K562 (cell line): ENCODE measurements around the gene HSBP1L1. TPM values are rescaled to one million over a fixed set of nuclear protein-coding genes. Genes with fewer than 3 reads are reported as not detected.
A peak's percentile ranks its signal among the peaks of the same experiment; 100 is the strongest.

Source experiments
- EHMT2 ChIP-seq: fragments of 450-650 bp; IDR thresholded peaks from 2 replicates; pipeline ENCODE4 v1.6.1; 2018; ENCODE audit warnings: antibody characterized with exemption
- MGA ChIP-seq: fragments of 450-650 bp; IDR thresholded peaks from 2 replicates; pipeline ENCODE4 v1.6.1; 2016; ENCODE audit warnings: mild to moderate bottlenecking, moderate library complexity
- SIN3A ChIP-seq, 2 experiments: fragments of 150-350 bp in 1 of 2; IDR thresholded peaks; 2 replicates each; pipeline ENCODE4 v1.6.1; 2011 to 2016; ENCODE audit warnings: borderline replicate concordance in 2 of 2, low read depth in 2 of 2, low read length in 2 of 2, mild to moderate bottlenecking in 2 of 2, moderate library complexity in 2 of 2; ENCODE audit not compliant: control insufficient read depth in 1 of 2
- TAF1 ChIP-seq: IDR thresholded peaks from 2 replicates; pipeline ENCODE4 v1.6.1; 2011; ENCODE audit warnings: mild to moderate bottlenecking, low read length, moderate library complexity; ENCODE audit not compliant: insufficient read depth, control insufficient read depth, severe bottlenecking; ENCODE audit errors: extremely low read depth
- ZNF263 ChIP-seq: sonication (generic); formaldehyde crosslinking; IDR thresholded peaks from 2 replicates; pipeline ENCODE4 v1.8.0; 2022; ENCODE audit warnings: mild to moderate bottlenecking, missing genetic modification reagents, borderline replicate concordance
- polyA plus RNA-seq, 8 experiments: library from polyadenylated mRNA; depleted of rRNA in 4 of 8; stranded (reverse) in 5 of 8; unstranded in 3 of 8; fragments of >200 nt; fragmentation: Nextera tagmentation in 2 of 8; fragmentation: Illumina TruSeq in 1 of 8; extraction: Ambion mirVana in 2 of 8; extraction: Trizol in 1 of 8; gene quantifications; 2 replicates each; pipeline versions ENCODE4 v1.2.1 to v1.2.3, GENCODE V29; 2011 to 2014; ENCODE audit warnings: inconsistent platforms in 1 of 8, missing spikeins in 1 of 8
- total RNA-seq, 7 experiments: library from RNA; depleted of rRNA in 6 of 7; stranded (reverse); fragments of >200 nt in 6 of 7; fragmentation: Illumina TruSeq in 2 of 7; extraction: Trizol in 2 of 7; gene quantifications; 2 replicates each; pipeline versions ENCODE4 v1.2.1 to v1.2.3, GENCODE V29; 2011 to 2021; ENCODE audit warnings: low replicate concordance in 1 of 7
- TF ChIP-seq, protein P1 (sequence below), 2 experiments: fragments of 450-650 bp; conservative IDR thresholded peaks; 2 replicates each; pipeline ENCODE4 v1.6.1; 2017; ENCODE audit warnings: mild to moderate bottlenecking in 2 of 2, moderate library complexity in 2 of 2

The HSBP1L1 gene
- total and polyA plus RNA-seq, 9 of the 15 experiments (the other 6 are each of a cell fraction or from before 2014, with no cell fraction given): 0.24 to 0.36 TPM; not detected in 7

DNA sequence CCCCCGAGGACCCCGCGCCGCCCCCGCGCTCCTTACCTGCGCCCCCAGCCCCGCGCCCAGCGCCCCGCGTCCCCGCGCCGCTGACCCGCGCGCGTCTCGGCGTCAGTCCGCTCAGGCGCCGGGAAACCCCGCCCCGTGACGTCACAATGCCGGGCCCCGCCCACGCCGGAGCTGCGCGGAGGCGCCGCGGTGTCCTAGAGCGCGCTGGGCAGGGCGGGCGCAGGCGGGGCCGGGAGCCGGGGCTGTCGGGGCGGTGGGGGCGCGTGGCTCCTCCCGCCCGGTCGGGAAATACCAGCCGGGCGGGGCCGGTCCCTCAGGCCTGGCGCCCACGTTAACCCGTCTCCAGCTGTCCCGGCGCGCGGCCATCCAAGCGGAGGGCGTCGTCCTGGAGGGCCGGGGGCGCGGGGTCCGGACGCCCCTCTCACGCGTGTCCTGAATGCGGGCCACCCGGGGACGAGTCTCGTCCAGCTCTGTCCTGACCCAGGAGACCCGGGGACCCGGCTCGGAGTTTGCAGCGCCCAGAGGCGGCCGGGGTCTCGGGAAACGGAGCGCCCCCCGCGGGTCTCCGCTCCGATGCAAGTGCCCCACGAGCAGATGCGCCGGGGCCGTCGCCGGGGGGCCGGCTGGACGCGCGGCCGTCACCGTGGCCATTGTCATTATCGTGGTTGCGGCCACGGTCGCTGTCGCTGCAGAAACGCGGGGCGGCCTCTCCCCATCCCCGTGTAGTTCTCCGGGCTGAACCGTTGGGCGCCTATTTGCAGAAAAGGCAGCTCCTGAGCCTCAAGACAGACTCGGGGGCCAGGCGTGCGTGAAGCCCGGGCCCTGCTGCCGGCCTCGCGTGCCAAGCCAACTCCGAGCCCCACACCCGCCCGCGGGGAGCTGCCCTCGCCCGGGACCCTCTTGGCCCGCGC is 12.6 kb upstream of the HSBP1L1 start, which contains the start of gene SLC66A2 (continued):
- peak; percentile 47 for TF ChIP-seq MGA
- TF ChIP-seq ZNF263 (CRISPR knock-in tag): no peak
- TF ChIP-seq SIN3A (IDR thresholded peaks at IDR 0.05; ENCODE audit: borderline replicate concordance in 2 of 2, control insufficient read depth in 1 of 2, low read depth in 2 of 2, low read length in 2 of 2): peak in 1 of 2 experiments; percentile 37; a peak in 1 of 4 replicates
- TF ChIP-seq, protein P1, sequence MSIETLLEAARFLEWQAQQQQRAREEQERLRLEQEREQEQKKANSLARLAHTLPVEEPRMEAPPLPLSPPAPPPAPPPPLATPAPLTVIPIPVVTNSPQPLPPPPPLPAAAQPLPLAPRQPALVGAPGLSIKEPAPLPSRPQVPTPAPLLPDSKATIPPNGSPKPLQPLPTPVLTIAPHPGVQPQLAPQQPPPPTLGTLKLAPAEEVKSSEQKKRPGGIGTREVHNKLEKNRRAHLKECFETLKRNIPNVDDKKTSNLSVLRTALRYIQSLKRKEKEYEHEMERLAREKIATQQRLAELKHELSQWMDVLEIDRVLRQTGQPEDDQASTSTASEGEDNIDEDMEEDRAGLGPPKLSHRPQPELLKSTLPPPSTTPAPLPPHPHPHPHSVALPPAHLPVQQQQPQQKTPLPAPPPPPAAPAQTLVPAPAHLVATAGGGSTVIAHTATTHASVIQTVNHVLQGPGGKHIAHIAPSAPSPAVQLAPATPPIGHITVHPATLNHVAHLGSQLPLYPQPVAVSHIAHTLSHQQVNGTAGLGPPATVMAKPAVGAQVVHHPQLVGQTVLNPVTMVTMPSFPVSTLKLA (conservative IDR thresholded peaks at IDR 0.05): 0 out of 4 replicates have a peak, but pooled peaks of 1 of the 2 experiments have one; percentile 12
- TF ChIP-seq EHMT2: no peak
- peak; percentile 56 for TF ChIP-seq TAF1
